ENCODE data around the gene FGD4.

DNA sequence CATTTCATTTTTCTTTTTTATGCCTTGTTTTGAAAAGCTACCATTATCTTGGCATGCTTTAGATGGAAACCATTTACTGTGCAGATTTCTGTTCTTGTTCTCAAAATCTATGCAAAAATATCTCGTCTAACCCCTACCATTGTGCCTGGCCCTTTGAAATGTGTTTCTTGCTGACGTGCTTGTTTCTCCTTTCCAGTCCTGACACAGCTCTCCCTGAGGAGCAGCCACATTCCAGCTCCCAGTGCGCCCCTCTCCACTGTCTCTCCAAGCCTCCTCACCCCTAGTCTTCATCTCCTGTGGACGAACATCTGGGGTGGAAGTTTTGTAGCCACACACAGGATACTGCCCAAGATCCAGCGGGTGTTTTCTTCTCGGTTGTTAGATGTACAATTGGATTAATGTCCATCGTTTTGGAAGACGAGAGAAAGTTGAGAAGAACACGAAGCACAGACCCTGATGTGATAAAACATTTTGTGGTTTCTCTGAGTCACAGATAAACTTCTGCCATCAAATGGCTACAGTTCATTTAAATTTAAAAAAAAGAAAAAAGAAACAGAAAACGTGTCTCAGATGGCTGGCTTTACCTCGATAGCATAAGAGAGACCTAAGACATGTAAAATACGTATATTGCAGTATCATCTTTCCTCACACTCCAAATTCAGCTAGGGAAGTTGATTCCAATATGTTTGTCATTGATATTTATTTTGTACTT lies 21.9 kb upstream of the FGD4 start:
- TF ChIP-seq, protein P1, sequence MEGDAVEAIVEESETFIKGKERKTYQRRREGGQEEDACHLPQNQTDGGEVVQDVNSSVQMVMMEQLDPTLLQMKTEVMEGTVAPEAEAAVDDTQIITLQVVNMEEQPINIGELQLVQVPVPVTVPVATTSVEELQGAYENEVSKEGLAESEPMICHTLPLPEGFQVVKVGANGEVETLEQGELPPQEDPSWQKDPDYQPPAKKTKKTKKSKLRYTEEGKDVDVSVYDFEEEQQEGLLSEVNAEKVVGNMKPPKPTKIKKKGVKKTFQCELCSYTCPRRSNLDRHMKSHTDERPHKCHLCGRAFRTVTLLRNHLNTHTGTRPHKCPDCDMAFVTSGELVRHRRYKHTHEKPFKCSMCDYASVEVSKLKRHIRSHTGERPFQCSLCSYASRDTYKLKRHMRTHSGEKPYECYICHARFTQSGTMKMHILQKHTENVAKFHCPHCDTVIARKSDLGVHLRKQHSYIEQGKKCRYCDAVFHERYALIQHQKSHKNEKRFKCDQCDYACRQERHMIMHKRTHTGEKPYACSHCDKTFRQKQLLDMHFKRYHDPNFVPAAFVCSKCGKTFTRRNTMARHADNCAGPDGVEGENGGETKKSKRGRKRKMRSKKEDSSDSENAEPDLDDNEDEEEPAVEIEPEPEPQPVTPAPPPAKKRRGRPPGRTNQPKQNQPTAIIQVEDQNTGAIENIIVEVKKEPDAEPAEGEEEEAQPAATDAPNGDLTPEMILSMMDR (IDR thresholded peaks at IDR 0.05): no peak
- no peak for TF ChIP-seq POLR2A (IDR thresholded peaks at IDR 0.05)
- TF ChIP-seq POLR2AphosphoS5 (IDR thresholded peaks at IDR 0.05): no peak
- TF ChIP-seq EP300 (IDR thresholded peaks at IDR 0.05): no peak
